ENCODE results near the gene LMAN2. TPM values are rescaled to one million over a fixed set of nuclear protein-coding genes. Genes with fewer than 3 reads are reported as not detected.
"Not testable (repeated sequence)": the region's sequence is repeated elsewhere in the genome, so short reads cannot be mapped to it uniquely, and the experiment has no call there.

LMAN2 gene
- total RNA-seq, 4 donors from 2014 or later: 309 to 465 (median 383) TPM

DNA sequence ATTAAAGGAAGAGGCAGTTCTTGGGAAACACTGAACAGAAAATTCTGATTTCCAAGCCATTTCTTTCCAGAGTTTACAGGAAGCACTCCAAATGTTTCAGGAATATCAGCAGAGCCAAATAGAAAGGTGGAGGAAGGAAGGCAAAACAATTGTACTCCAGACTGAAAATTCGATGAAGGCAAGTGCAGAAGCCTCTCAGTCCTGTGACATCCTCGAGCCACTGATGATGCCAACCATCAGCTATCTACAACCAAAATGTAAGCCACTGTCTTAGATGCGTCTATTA is 2.2 kb downstream of the LMAN2 start:
- peaks cover 14 to 27% of the 10 kb centered on the region in 2 donors for H3K4me1 ChIP-seq
- intact Hi-C loops (cut with DNase I): no loop called here
- H3K27ac ChIP-seq: no peak overlapping the region

DNA sequence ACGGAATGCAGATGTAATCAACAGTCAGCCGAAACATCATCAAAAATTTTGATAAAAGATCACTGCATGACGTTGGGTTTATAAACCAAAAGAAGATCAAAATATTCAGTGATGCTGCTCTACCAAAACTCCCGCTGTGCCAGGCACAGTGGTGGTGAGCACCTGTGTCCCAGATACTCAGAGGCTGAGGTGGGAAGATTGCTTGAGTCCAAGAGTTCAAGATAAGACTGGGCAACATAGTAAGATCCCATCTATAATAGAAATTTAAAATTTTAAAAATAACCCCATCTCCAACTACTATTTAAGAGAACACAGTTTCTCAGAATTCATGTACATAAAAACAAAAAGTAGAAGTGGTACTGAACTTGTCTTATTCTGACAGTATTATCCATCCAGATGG is 3.8 kb downstream of the LMAN2 start:
- WGBS, 2 donors: 91 to 92% methylated on average over 4 of the region's 4 CpGs
- Histone ChIP-seq H3K27ac (no peak overlapping the region), H3K27me3 (no peaks in the 10 kb centered on the region), H3K4me1 (peaks cover 14 to 27% of the 10 kb centered on the region in 2 donors), H3K9me3 (no peaks in the 10 kb centered on the region), H3K36me3 (peaks cover 0 to 2% of the 10 kb centered on the region in 2 donors), H3K4me3 (replicated peaks in 1 of 3) (no peak overlapping the region)
- TF ChIP-seq, protein P1, sequence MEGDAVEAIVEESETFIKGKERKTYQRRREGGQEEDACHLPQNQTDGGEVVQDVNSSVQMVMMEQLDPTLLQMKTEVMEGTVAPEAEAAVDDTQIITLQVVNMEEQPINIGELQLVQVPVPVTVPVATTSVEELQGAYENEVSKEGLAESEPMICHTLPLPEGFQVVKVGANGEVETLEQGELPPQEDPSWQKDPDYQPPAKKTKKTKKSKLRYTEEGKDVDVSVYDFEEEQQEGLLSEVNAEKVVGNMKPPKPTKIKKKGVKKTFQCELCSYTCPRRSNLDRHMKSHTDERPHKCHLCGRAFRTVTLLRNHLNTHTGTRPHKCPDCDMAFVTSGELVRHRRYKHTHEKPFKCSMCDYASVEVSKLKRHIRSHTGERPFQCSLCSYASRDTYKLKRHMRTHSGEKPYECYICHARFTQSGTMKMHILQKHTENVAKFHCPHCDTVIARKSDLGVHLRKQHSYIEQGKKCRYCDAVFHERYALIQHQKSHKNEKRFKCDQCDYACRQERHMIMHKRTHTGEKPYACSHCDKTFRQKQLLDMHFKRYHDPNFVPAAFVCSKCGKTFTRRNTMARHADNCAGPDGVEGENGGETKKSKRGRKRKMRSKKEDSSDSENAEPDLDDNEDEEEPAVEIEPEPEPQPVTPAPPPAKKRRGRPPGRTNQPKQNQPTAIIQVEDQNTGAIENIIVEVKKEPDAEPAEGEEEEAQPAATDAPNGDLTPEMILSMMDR (IDR thresholded peaks at IDR 0.05): no peak
- TF ChIP-seq POLR2A (IDR thresholded peaks at IDR 0.05): no peak
- DNase-seq: no peak
- intact Hi-C loops (cut with DNase I): no loop called here

More for the DNA sequence above, 2.2 kb downstream of the LMAN2 start:
- Histone ChIP-seq H3K4me3 (replicated peaks in 1 of 3) (no peak overlapping the region), H3K9me3 (no peaks in the 10 kb centered on the region), H3K27me3 (no peaks in the 10 kb centered on the region), H3K36me3 (peaks cover 0 to 2% of the 10 kb centered on the region in 2 donors)
- no peak for DNase-seq
- no peak for TF ChIP-seq POLR2A (IDR thresholded peaks at IDR 0.05)
- TF ChIP-seq, protein P1 (IDR thresholded peaks at IDR 0.05): no peak
- 81 to 82% methylated on average over 3 of the region's 3 CpGs for WGBS, 2 donors

DNA sequence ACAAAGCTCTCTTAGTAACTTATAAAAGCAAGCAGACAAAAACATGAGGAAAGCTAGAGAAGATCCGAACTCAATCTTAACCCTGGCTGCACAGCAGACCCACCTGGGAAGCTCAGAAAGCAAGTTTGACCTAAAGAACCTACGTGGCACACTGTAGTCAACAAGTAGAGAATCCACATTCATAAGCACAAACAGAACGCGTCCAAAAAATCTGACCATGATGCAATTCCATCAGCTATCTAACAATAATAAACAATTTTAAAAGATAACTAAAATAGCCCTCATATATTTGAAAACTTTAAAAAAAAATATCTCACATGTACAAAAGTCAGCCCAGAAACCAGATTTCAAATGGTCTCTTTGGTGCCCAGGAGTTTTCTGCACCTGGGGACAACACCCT is 4.6 kb downstream of the LMAN2 start:
- H3K36me3 ChIP-seq: peaks cover 0 to 2% of the 10 kb centered on the region in 2 donors
- H3K4me1 ChIP-seq: peaks cover 14 to 21% of the 10 kb centered on the region in 2 donors
- H3K4me3 ChIP-seq (replicated peaks in 1 of 3): no peak overlapping the region
- TF ChIP-seq, protein P1 (IDR thresholded peaks at IDR 0.05): no peak
- no peak for TF ChIP-seq POLR2A (IDR thresholded peaks at IDR 0.05)
- intact Hi-C loops (cut with DNase I): no loop called here
- DNase-seq: no peak
- H3K9me3 ChIP-seq: no peaks in the 10 kb centered on the region
- H3K27ac ChIP-seq: no peak overlapping the region
- no peaks in the 10 kb centered on the region for H3K27me3 ChIP-seq
- 77 to 93% methylated on average over 4 of the region's 4 CpGs for WGBS, 2 donors

DNA sequence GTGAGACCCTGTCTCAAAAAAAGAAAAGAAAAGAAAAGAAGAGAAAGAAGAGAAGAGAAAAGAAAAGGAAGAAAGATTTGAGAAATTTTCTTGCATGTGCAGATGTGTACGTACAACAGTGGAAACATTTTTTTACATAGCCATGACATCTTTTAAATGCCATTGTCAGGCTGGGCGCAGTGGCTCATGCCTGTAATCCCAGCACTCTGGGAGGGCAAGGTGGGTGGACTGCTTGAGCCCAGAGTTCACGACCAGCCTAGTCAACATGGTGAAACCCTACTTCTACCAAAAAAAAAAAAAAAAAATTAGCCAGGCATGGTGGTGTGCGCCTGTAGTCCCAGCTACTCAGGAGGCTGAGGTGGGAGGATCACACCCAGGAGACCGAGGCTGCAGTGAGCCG is 6.6 kb downstream of the LMAN2 start:
- DNase-seq: no peak
- H3K27ac ChIP-seq: no peak overlapping the region
- H3K36me3 ChIP-seq: peaks cover 0 to 2% of the 10 kb centered on the region in 2 donors
- TF ChIP-seq, protein P1 (IDR thresholded peaks at IDR 0.05): no peak
- no peak for TF ChIP-seq POLR2A (IDR thresholded peaks at IDR 0.05)
- H3K9me3 ChIP-seq: no peaks in the 10 kb centered on the region
- H3K4me1 ChIP-seq: peaks cover 3 to 12% of the 10 kb centered on the region in 2 donors
- H3K27me3 ChIP-seq: no peaks in the 10 kb centered on the region
- no peak overlapping the region for H3K4me3 ChIP-seq (replicated peaks in 1 of 3)
- 92 to 97% methylated on average over 6 of the region's 6 CpGs for WGBS, 2 donors
- intact Hi-C loops (cut with DNase I): no loop called here

DNA sequence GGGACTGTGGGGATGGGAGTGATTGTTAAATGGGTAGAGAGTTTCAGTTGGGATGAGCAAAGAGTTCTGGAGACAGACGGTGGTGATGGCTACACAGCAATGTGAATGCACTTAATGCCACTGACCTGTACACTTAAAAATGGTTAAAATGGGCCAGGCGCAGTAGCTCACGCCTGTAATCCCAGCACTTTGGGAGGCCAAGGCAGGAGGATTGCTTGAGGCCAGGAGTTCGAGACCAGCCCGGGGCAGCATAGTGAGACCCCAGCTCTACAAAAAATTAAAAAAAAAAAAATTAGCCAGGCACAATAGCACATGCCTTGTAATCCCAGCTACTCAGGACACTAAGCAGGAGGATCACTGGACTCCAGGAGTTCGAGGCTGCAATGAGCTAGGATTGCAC is 7.7 kb downstream of the LMAN2 start:
- 95 to 99% methylated on average over 6 of the region's 6 CpGs for WGBS, 2 donors
- H3K36me3 ChIP-seq: peaks cover 0 to 2% of the 10 kb centered on the region in 2 donors
- intact Hi-C loops (cut with DNase I): no loop called here
- H3K4me3 ChIP-seq (replicated peaks in 1 of 3): no peak overlapping the region
- H3K9me3 ChIP-seq: no peaks in the 10 kb centered on the region
- H3K4me1 ChIP-seq: peaks cover 0 to under 1% of the 10 kb centered on the region in 2 donors
- TF ChIP-seq POLR2A (IDR thresholded peaks at IDR 0.05): no peak
- TF ChIP-seq, protein P1 (IDR thresholded peaks at IDR 0.05): no peak
- DNase-seq: no peak
- H3K27ac ChIP-seq: no peak overlapping the region
- no peaks in the 10 kb centered on the region for H3K27me3 ChIP-seq

DNA sequence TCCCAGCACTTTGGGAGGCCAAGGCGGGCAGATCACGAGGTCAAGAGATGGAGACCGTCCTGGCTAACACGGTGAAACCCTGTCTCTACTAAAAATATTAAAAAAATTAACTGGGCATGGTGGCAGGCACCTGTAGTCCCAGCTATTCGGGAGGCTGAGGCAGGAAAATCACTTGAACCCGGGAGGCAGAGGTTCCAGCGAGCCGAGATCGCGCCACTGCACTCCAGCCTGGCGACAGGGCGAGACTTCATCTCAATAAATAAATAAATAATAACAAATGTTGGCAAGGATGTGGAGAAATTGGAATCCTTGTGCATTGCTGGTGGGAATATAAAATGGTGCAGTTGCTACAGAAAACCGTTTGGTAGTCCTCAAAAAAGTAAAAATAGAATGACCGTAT is 8.5 kb downstream of the LMAN2 start:
- H3K36me3 ChIP-seq; H3K4me3 ChIP-seq (replicated peaks in 1 of 3); H3K27ac ChIP-seq; intact Hi-C loops (cut with DNase I); DNase-seq; H3K27me3 ChIP-seq; H3K9me3 ChIP-seq; H3K4me1 ChIP-seq: not testable (repeated sequence)
- WGBS, 2 donors: 93 to 95% methylated on average over 14 of the region's 14 CpGs
